Lung (tissue), 12 donors: ENCODE data around the gene PHC3. TPM values are rescaled to one million over a fixed set of nuclear protein-coding genes. Genes with fewer than 3 reads are reported as not detected.

ENCODE experiments used
- ATAC-seq: fragments of 200-7000 bp; cut with Tn5 transposase; one replicate; pipeline ENCODE4 v1.9.1; 2020; ENCODE audit warnings: moderate number of reproducible peaks; ENCODE audit not compliant: insufficient read depth, low FRiP score
- DNase-seq, 3 donors: peaks; one replicate each; pipeline ENCODE4 v3.0.0-alpha.2; 2013 to 2017
- H3K27ac ChIP-seq, 2 donors: one replicate each; pipeline ENCODE4 v1.5.1; 2013; ENCODE audit warnings: mild to moderate bottlenecking in 2 of 2, moderate library complexity in 2 of 2, control low read depth in 1 of 2, inconsistent platforms in 1 of 2, low read depth in 1 of 2, low read length in 1 of 2
- H3K27me3 ChIP-seq, 3 donors: one replicate each; pipeline ENCODE4 v1.5.1; 2013; ENCODE audit warnings: low read length in 2 of 3; ENCODE audit not compliant: control insufficient read depth in 3 of 3, insufficient read depth in 3 of 3
- H3K36me3 ChIP-seq, 4 donors: one replicate each; pipeline ENCODE4 v1.5.1; 2013; ENCODE audit warnings: low read length in 4 of 4, mild to moderate bottlenecking in 1 of 4, moderate library complexity in 1 of 4; ENCODE audit not compliant: control insufficient read depth in 4 of 4, insufficient read depth in 4 of 4
- H3K4me1 ChIP-seq, 5 donors: one replicate each; pipeline ENCODE4 v1.5.1; 2013; ENCODE audit warnings: low read length in 5 of 5, mild to moderate bottlenecking in 2 of 5, moderate library complexity in 1 of 5; ENCODE audit not compliant: control insufficient read depth in 5 of 5, insufficient read depth in 5 of 5
- H3K4me3 ChIP-seq: one replicate; pipeline ENCODE4 v1.5.1; 2013; ENCODE audit warnings: mild to moderate bottlenecking, control low read depth, moderate library complexity
- H3K9ac ChIP-seq, 2 donors: one replicate each; pipeline ENCODE4 v1.5.1; 2013; ENCODE audit warnings: low read length in 2 of 2, control low read depth in 1 of 2; ENCODE audit not compliant: insufficient read depth in 1 of 2
- H3K9me3 ChIP-seq, 4 donors: one replicate each; pipeline ENCODE4 v1.5.1; 2013; ENCODE audit warnings: low read length in 3 of 4, mild to moderate bottlenecking in 1 of 4, moderate library complexity in 1 of 4; ENCODE audit not compliant: control insufficient read depth in 4 of 4, insufficient read depth in 3 of 4
- WGBS, 2 donors: extraction: QIAGEN DNeasy Blood & Tissue Kit; methylation state at CpG; one replicate each; pipeline ENCODE4 v1.1.7; 2013; 5-methylcytosine and 5-hydroxymethylcytosine counted together
- polyA plus RNA-seq, 2 donors: library from polyadenylated mRNA; stranded (reverse); fragments of 200-250 nt; gene quantifications; one replicate each; pipeline ENCODE4 v1.2.1, GENCODE V29; 2013
- total RNA-seq, 2 donors: library from RNA; depleted of rRNA in 1 of 2; stranded (reverse); fragments of >200 nt in 1 of 2; gene quantifications; one replicate each; pipeline ENCODE4 v1.2.1, GENCODE V29; 2014 to 2021
- TF ChIP-seq, protein P1 (sequence below): IDR thresholded peaks from 2 replicates; pipeline ENCODE4 v1.5.1; 2012; ENCODE audit warnings: mild to moderate bottlenecking; ENCODE audit errors: control extremely low read depth, extremely low read depth
- donor health status: control.
- donor health status: control.
- donor health status: Bipolar disorder and iron deficiency.
- donor health status: healthy.
- donor health status: DM: yes; HTN: yes; CAD: no.

PHC3 gene
- total and polyA plus RNA-seq, 4 donors: 7.6 to 110 (median 31.1) TPM

DNA sequence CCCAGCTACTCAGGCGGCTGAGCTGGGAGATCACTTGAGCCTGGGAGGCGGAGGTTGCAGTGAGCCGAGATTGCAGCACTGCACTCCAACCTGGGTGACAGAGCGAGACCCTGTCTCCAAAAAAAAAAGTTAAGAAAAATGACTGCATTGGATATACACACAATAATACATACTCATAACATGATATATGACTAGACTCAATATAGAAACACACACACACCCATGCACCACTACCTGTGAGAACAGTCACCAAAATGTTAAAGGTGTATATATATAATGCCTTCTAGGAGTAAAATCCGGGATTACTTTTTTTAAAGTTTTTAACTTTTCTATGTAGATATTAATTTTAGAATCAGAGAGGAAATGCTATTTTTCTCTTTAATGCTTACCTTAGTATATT lies 25.9 kb downstream of the PHC3 start:
- peaks cover 0 to 18% (median 2%) of the 10 kb centered on the region in 4 donors for H3K36me3 ChIP-seq
- TF ChIP-seq, protein P1, sequence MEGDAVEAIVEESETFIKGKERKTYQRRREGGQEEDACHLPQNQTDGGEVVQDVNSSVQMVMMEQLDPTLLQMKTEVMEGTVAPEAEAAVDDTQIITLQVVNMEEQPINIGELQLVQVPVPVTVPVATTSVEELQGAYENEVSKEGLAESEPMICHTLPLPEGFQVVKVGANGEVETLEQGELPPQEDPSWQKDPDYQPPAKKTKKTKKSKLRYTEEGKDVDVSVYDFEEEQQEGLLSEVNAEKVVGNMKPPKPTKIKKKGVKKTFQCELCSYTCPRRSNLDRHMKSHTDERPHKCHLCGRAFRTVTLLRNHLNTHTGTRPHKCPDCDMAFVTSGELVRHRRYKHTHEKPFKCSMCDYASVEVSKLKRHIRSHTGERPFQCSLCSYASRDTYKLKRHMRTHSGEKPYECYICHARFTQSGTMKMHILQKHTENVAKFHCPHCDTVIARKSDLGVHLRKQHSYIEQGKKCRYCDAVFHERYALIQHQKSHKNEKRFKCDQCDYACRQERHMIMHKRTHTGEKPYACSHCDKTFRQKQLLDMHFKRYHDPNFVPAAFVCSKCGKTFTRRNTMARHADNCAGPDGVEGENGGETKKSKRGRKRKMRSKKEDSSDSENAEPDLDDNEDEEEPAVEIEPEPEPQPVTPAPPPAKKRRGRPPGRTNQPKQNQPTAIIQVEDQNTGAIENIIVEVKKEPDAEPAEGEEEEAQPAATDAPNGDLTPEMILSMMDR: no peak
- no peaks in the 10 kb centered on the region for H3K27me3 ChIP-seq
- peaks cover 0 to 9% (median 5%) of the 10 kb centered on the region in 5 donors for H3K4me1 ChIP-seq
- no peak overlapping the region for H3K27ac ChIP-seq
- H3K4me3 ChIP-seq: no peak overlapping the region
- no peak overlapping the region for H3K9ac ChIP-seq
- ATAC-seq (no peak), DNase-seq (no peak)
- WGBS, 2 donors: 77 to 96% methylated on average over 5 of the region's 5 CpGs
- no peaks in the 10 kb centered on the region for H3K9me3 ChIP-seq

DNA sequence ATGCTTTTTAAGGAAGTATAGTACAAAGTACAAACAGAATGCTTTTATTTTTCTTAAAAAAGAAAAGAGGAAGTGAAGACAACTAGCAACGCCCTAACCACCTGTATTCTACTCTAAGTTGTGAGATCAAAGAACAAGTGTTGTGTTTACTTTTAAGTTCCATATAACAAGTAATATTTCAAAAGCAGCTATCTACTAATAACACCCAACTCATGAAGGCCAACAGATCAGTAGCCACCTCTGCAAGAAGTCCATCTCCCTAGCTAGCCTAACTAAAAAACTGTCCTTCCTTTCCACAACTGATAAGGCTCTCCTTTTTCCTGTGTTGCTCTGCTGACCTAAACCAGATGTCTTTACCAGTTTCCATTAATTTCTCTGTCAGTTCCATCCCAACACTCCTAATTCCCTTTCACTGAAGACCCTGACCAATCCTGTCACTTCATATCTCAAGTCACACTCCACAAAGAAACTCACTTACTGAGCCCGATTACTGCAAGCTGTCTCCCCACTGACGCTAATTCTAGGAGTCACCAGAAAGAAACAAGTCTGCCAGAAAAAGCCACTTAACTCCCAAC lies 26.9 kb downstream of the PHC3 start:
- H3K9ac ChIP-seq: no peak overlapping the region

DNA sequence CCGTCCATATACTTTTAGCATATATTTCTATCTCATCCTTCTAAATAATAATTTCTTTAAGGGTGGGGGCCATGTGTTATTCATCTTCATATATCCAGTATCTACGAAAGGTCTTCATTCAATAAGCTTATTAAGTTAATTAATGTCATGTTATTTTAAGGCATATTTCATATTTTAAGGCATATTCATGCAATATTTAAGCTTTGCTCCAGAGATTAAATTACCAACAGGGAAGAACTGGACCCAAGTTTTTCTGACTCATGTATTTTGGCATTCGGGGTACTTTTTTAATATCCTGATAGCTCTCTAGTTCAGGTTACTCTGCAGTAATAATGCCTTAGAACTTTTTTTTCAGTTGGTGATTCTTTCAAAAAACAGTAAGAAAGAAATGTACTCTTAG lies 27.4 kb downstream of the PHC3 start:
- Histone ChIP-seq H3K36me3 (peaks cover 0 to 18% (median 4%) of the 10 kb centered on the region in 4 donors), H3K27ac (no peak overlapping the region), H3K27me3 (no peaks in the 10 kb centered on the region), H3K9me3 (no peaks in the 10 kb centered on the region), H3K4me3 (no peak overlapping the region), H3K9ac (no peak overlapping the region), H3K4me1 (peaks cover 0 to 9% (median 5%) of the 10 kb centered on the region in 5 donors)
- DNase-seq (no peak), ATAC-seq (no peak)
- TF ChIP-seq, protein P1: no peak
- WGBS, 2 donors: 82 to 90% methylated on average over 3 of the region's 3 CpGs

More for the DNA sequence above, 26.9 kb downstream of the PHC3 start:
- Histone ChIP-seq H3K27ac (no peak overlapping the region), H3K4me1 (peaks cover 0 to 9% (median 5%) of the 10 kb centered on the region in 5 donors), H3K36me3 (peaks cover 0 to 17% (median 4%) of the 10 kb centered on the region in 4 donors), H3K27me3 (no peaks in the 10 kb centered on the region), H3K9me3 (no peaks in the 10 kb centered on the region), H3K4me3 (no peak overlapping the region)
- WGBS, 2 donors: 25 to 33% methylated on average over 3 of the region's 3 CpGs
- ATAC-seq (no peak), DNase-seq (peak in 2 of 3 donors; percentile 32 to 37)
- TF ChIP-seq, protein P1: no peak

DNA sequence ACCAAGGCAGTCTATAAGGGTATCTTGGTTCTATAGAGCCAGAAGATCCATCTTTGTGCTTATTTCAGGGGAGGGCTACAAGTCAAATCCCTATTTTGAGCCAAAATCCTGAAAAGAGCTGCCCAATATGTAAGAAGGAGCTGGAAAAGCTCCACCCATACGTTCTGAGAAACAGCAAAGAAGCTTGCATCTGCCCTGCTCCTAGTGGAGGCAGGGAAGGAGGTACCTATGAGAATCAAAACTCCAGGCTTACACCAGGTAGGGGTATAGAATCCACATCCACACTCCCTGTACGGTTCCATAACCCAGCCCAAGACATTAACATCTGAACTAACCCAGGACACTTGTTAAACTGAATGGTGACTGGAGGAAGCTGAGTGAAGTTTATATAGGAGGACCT lies 30.0 kb downstream of the PHC3 start:
- Histone ChIP-seq H3K27me3 (no peaks in the 10 kb centered on the region), H3K9ac (no peak overlapping the region), H3K9me3 (no peaks in the 10 kb centered on the region), H3K36me3 (peaks cover 0 to 21% (median 4%) of the 10 kb centered on the region in 4 donors), H3K4me1 (peaks cover 0 to 9% (median 5%) of the 10 kb centered on the region in 5 donors), H3K27ac (no peak overlapping the region), H3K4me3 (no peak overlapping the region)
- ATAC-seq (no peak), DNase-seq (no peak)
- 72 to 85% methylated on average over 2 of the region's 2 CpGs for WGBS, 2 donors
- TF ChIP-seq, protein P1: no peak
